ENCODE data around the gene SPACA7.

The SPACA7 gene

DNA sequence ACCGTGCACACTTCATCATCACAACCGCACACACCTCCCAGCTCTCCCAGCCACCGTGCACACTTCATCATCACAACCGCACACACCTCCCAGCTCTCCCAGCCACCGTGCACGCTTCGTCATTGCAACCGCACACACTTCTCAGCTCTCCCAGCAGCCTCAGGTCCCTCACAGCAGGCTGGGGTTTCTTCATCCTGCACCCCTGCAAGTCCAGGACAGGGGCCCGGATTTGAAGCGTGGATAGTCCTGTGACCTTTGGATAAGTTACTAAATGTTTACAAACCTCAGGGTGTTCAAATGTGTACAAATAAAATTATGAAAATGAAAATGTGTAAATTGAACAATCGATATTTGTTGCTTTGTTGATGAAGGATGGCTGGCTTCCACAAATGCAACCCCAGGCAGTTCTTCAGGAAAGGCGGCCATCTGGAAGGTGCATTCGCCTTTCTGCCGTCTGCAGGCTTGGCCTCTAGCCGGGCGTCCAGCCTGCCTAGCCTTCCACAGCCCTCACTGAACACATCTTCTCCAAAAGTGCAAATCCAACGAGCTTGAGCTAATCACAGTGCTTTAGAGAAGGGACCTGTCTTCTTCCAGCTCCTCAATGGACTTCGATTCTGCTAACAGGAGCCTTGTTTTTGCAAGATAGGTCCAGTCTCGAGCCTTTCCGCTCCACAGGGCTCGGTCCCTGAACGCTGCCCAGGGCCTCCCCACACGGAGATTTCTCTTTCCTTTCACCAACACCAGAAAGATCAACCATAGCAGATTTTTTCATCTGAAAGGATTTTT is 74.2 kb downstream of the SPACA7 start:
- DNase-seq = no peak

DNA sequence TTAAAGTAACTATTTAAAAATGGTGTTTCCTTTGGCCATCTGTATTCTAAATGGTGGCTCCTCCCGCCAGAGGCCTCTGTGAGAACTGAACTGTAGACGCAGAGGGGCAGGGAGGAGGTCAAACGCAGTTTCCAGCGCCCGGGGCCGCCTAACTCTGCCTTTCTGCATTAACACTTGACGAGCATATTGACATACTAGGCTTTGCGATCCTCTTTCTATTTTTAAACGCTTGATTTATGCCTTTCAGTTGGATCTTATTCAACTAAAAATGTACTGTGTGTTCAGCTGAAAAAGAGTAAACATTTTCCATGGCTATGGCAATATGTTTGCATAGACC is 74.7 kb downstream of the SPACA7 start:
- DNase-seq = no peak

DNA sequence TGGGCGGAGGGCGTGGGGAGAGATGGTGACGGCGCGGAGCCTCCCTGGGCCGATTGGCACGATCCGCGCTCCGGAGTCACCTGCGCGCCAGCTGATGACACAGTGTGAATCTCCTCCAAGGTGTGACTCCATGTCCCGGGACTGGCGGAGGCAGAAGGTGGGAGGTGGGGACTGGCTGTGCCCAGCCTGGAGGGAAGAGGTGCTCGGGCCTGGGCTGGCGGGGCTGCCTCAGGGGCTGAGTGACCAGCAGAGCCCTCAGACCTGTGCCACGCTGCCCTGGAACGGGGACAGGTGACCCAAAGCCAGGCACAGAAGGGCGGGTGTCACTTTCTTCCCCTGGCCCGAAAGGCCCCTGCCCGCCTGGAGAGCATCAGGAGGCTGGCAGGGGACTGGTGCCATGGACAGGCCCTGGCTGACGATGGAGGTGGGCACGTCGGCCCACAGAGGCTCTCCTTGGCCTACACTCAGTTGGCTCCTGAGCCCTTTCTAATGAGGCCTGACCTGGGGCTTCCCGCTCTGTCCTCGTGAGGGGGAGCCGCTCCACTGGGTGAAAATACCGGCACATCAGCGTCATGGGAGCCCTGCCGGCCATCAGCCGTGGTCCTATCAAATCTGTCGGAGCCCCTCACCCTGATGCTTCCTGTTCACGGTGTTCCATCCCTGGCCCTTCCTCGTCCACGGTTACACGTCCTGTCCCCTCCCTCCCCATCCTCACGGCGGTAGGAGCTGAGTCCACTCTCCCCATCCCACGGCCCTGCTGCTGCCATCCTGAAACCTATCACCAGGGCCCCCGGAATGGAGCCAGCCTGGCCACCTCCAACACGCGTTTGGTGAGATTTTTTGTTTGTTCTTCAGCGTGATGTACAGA is 75.6 kb downstream of the SPACA7 start:
- DNase-seq = no peak

DNA sequence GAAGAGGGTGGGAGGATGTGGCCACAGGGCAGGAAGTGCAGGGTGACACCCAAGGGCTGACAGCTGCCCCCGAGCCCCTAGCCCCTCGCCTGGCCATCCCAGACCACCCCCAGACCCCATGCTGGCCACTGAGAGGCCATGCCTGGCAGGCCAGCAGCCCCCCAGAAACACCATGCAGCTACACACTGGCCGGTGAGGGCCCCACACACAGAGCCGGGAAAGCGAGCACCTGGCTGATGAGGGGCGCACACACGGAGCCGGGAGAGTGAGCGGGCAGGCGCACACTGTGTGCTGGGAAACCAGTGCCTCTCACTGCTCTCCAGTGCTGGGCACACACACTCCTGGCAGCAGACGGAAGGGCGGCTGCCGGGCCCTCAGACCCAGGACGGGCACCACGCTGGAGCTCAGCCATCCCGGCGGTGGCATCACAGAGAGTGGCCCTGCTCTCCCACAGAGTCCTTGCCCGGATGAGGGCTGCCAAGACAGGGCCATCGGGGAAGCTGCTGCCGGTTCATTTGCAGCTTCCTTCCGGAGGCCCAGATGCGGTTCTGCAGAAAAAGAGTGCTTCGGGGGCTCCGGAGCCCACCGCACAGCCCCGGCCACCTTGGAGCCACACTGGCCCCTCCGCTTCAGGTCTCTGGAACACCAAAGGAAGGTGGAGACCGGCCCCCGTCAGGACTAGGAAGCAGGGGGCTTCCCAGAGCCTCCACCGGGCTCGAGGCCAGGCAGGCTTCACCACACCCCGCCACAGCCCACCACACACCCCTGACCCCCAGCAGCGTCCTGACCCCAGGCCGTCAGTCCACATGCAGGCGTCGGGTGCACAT is 76.4 kb downstream of the SPACA7 start:
- DNase-seq = no peak

DNA sequence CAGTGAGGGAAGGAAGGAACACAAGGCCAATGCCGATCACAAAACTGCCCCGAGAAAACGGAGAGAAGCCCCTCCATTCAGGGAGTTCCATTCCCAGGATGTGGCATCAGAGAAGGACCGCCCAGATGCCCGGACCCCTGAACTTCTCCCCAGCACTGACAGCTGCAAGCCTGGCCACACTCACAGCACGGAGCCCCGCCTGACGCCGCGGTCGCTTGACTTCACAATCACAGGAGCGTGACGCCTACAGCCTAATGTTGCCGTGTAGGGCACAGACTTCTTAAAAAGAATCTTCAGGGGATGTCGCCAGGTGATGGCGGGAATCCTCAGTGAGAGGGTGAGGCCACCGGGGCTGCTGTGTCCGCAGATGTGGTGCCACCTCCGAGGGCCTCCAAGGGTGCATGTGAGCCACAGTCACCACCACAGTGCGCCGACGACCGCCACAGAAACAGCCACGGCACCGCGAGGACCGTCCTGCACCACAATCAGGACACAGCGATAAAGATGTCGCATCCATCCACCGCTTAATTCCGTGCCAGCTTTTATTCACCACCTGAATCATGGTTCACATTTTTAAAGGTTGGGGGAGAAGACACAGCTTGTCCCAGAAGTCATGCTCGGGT is 77.2 kb downstream of the SPACA7 start:
- DNase-seq = no peak

- DNase-seq = no peak
Observed at GRCh38 chr13:112453874-112454647, 77.9 kb downstream of the SPACA7 start.

GRCh38 chr13:112454648-112455334 is 78.6 kb downstream of the SPACA7 start:
- no peak for DNase-seq

DNA sequence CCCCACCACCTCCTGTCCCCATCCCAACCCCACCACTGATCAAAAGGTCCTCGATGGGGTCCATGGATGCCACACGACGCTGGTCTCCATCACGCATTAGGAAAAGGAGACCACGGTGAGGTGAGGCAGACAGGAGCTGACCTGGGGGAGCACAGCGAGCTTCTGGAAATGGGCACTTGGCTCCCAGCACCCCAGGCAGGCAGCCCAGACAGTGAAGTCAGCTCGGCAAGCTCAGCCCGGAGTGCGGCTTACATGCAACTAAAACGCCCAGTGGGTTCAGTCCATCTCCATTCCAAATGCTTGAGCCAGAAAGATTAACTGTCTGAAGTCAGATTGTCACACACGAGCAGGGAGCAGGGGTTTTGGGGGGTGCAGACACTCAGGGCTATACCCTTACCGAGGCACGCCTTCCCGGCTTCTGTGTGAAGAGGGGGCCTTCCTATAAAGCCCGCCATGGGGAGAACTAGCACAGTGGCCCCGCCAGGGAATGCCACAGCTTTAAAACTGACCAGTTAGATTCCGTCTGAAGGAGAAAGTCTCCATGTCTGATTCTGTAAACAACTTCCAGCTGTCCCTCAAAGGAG is 79.4 kb downstream of the SPACA7 start:
- DNase-seq = no peak

DNA sequence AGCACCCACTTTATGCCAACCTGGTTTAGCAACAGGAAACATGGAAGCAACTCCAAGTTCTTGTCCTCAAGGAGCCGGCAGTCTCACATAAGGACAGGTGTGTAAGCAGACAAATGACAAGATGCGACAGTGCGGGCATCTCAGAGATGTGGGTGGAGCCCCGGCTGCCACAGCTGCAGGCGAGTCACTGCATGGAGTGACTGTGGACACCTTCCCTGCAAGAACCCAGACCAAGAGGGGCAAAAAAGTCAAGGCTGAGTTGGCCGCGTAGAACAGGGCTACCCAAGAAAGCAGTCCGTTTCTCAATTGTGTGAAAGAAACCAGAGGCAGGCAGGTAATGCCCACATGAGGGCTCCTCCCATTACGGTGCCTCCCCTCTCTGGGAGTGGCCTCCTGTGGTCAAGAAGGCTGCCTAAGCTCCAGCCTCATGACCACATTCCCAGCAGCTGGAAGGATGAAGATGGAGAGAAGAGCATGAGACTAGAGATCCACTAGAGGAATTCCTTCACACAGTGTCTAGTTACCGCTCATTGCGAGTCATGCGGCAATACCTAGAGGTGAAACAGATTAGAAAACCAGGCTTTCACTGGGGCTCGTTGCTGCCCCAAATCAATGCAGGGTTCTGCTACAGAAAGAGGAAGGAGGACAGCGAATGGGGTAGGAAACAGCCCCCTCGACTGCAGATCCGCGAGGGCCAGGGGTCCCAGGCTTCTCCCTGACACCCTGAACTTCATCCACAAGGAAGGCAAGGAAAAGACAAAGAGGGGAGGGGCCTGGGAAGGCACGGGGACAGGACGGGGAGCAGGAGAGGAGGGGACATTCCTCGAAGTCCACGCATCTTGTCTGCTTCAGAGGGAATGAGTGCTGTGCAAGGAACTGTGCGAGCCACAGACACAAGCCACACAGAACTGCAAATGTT is 80.2 kb downstream of the SPACA7 start:
- no peak for DNase-seq

DNA sequence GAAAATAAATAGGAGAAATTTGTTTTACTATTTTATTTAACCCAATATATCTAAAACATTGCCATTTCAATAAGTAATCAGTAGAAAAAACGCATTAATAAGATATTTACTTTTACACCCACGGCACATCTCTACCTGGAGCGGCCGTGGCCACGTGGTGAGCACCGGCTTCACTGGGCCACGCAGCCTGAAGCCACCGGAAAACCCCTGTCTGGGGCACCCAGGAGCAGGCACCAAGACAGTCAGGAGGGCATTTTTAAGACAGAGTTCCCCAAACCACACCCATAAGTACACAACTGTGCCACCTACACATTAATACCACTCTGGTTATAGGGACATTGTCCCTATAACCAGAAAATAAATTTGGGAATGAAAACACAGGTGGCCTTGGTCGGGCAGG is 80.9 kb downstream of the SPACA7 start:
- DNase-seq = no peak

- DNase-seq = no peak
Observed at GRCh38 chr13:112457485-112457884, 81.3 kb downstream of the SPACA7 start.

- DNase-seq = no peak
Observed at GRCh38 chr13:112462408-112462807, 86.3 kb downstream of the SPACA7 start.

- no peak for DNase-seq
Observed at GRCh38 chr13:112464720-112465119, 88.6 kb downstream of the SPACA7 start.

DNA sequence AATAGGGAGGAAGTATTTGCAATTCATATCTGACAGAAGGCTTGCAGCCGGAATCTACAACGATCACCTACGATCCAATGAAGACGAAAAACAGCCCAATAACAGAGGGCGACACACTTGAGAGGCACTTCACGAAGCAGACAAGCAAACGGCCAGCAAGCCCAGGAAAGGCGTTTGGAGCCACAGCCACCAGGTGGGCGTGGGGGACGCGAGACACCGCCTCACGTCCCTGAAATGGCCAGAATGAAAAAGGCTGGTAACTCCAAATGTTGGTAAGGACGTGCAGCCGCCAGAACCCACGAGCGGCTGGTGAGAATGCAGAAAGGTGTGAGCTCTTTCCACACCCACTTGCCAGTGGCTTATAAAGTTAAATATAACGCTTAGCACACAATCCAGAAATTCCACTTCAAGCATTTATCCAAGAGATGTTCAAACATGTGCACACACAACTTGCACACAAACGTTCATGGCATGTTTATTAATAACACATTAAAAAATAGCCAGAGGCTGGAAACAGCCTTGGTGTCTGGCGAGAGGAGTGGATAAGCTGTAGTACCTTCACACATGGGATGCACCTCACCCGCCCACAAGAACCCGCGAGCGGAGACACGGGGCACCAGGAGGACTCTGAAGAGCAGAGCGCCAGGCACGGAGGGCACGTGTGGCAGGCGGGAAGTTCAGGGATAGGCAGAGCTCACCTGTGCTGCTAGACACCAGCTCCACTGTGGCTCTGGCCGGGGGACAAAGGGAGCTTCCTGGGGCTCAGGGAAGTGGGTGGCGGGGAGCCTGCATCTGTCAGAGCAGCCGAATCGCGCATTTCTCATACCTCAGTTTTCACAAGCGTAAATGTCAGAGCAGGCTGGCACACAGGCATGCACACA is 89.3 kb downstream of the SPACA7 start:
- DNase-seq = no peak

- no peak for DNase-seq
Observed at GRCh38 chr13:112466132-112467058, 90.2 kb downstream of the SPACA7 start.

DNA sequence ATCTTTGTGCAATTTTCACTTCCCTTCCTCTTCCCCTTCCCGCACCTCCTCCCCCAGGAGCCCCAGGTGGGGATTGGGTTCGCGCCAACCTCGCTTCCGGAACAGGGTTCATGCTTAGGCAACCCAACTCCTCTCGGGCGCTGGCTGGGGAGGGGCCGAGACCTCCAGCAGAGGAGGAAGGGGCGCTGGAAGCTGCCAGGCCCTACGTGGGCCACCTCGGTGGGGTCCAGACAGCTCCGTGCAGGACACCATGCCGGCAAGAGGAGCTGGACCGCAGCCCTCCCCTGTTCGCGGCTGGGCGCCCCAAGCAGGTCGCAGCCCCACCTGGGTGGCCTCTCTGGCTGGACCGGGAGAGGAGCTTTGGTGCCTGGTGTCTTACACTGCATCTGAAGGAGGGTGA is 91.1 kb downstream of the SPACA7 start:
- no peak for DNase-seq

- no peak for DNase-seq
Observed at GRCh38 chr13:112468069-112468468, 91.9 kb downstream of the SPACA7 start.
